GM21619 (cell line): ENCODE measurements around the gene HCFC1R1.

Source experiments
- ATAC-seq: cut with Tn5 transposase; IDR thresholded peaks from one replicate; pipeline ENCODE4 v1.9.1; 2021; ENCODE audit not compliant: unreplicated experiment

The HCFC1R1 gene

DNA sequence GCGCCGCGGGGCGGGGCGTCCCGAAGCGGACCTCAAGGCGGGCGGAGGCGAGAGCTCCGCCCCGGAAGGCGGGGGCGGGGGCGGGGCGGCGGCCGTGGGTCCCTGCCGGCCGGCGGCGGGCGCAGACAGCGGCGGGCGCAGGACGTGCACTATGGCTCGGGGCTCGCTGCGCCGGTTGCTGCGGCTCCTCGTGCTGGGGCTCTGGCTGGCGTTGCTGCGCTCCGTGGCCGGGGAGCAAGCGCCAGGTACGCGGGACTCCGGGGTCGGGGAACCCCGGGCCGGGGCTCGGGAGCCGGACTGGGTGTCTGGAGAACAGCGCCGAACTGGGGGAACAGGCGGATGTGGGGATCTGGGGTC, 3.5 kb downstream of the HCFC1R1 start, which contains the start of gene TNFRSF12A:
Gene TNFRSF12A, plus strand, starts transcription at position 122 of the 357 bp plus-strand sequence. Its CDS starts 30 bp downstream, at position 152.
- no peak for ATAC-seq

DNA sequence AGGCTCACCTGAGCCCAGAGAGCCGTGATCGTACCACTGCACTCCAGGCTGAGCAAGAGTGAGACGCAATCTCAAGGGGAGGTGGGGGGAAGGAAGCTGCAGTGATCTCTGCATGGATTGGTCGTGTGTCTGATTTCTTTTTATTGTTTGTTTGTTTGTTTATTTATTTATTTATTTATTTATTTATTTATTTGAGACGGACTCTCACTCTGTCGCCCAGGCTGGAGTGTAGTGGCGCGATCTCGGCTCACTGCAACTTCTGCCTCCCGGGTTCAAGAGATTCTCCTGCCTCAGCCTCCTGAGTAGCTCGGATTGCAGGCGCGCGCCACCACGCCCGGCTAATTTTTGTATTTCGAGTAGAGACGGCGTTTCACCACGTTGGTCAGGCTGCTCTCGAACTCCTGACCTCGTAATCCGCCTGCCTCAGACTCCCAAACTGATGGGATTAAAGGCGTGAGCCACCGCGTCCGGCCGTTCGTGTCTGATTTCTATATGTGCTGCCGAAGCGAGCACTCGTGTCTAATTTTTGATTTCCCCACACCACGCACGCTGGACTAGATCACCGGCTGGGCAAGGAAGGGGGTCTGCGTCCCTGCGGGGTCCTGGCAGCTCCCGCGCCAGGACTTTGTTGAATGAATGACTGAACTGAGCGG, 4.0 kb downstream of the HCFC1R1 start:
- ATAC-seq: no peak

DNA sequence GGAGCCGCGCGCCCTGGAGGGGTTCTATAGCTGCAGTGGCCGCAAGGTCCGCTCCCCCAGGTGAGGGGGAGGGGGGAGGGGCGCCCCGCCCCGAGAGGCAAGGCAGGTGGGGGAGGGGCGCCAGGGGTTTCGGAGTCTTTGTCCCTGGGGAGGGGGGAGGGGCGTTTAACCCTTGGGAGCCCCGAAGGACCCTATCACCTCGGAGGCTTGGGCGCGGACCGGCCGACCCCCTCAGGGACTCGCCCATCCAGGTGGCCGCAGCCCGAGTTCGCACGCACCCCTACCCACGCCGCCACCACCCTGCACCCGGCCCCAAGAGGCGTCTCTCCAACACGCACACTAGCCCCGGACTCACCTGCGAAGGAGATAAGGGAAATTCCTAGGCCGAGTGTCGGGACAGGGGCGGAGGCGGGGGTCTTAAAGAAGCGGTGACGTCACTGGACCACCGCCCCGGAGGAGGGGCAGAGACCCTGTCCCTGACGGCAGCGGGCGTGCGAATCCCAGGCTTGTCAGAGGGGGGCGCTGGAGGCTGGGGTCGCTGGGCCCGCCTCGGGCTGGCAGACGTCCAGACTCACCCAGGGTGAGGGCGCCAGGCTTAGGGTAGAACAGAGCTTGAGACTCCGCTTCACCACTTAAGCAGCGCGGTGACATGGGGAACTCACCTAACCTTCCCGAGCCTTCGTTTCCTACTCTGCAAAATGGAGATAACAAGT, 5.8 kb downstream of the HCFC1R1 start, which contains the start of gene CLDN6:
Gene CLDN6, minus strand, starts transcription at position 390 of the 713 bp plus-strand sequence. CDS start 2,162 bp downstream, outside the sequence.
- ATAC-seq: no peak

DNA sequence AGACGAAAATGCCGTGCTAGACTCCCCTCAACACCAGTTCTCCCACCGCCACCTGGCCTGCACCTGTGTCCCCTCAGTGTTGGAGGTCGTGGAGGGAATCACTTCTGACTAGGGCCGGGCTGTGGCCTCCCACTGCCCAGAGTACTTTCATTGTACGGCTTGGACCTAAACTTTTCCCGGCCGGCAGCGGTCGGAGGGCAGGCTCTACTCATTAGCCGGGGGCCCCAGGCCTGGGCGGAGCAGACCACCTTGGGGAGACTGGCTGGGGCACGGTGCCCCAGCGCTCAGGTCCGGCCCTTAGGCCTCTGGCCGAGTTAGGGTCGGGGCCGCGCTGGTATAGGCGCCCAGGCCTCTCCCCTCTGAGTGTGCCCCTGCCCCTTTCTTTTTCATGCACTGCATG, 6.4 kb downstream of the HCFC1R1 start:
- no peak for ATAC-seq

DNA sequence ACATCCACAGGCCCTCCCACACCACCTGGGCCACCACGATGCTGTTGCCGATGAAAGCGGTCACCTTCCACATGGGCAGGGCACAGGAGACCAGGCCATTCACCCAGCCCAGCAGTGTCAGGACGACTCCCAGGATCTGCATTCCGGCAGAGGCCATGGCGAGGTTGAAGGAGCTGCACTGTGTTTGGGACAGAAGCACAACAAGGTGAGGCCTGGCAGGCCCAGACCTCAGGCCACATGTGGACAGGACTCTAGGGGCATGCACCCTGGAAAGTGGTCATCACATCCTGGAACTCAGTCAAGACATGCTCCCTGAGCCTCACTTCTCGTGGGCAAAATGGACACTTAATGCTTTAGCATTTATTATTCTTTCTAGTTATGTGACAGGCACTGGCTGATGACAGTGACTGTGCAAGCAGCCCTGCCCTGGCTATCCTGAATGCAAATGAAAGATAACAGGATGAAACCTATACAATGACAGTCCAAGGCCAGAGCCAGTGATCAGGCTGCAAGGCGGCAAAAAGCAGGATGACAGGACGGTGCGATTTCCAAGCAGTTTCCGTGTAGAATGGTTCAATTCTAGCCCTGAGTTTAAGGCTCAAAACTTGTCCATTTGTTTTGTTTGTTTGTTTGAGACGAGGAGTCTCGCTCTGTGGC, 7.7 kb downstream of the HCFC1R1 start:
- no peak for ATAC-seq

DNA sequence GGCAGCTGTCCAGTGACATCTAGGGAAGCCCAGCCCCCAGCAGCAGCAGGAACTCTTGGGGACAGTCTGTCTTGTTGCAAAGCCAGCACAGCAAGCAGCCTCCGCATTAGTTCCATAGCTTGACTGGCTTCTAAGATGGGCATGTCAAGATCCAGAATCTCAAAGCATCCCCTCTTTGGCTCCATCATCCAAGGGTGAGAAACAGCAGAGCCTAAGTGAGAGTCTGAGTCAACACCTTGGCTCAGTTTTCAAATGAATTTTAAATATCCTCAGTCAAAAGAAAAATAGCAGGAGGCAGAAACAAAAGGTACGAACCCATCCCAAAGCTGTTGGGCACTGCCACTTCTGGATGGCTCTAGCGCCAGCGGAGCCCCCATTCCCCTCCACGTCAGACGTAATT, 8.8 kb downstream of the HCFC1R1 start:
- no peak for ATAC-seq

DNA sequence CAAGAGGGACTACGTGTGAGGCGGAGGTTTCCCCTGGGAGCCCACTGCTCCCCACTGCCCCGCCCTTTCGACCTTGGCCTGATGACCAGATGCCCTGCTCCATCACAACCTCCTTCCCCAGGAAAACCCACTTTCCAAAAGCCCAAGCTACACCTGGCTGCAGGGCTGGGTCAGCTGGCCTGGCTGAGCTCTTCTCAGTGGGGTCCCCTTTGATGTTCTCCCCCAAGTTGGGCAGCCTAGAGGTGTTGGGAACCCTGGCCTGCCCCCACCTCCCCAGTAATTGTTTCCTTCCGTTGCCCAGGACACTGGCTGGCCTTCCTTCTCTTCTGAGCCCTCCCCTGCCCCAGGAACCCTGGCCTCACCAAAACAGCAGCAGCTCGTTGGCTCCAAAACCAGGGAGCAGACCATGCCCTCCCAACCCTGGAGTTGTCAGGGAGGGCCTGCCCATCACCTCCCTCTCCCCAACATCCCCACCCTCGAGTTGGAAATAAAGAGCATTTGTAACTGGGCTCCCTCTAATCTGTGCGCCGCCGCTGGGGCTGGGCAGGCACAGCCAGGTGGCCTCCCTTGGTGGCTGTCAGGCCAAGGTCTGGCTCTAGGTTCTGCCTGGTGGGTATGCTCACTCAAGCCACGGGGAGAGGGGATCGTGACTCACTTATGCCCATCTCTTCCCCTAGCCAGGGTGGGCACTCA, 9.6 kb downstream of the HCFC1R1 start:
- no peak for ATAC-seq

DNA sequence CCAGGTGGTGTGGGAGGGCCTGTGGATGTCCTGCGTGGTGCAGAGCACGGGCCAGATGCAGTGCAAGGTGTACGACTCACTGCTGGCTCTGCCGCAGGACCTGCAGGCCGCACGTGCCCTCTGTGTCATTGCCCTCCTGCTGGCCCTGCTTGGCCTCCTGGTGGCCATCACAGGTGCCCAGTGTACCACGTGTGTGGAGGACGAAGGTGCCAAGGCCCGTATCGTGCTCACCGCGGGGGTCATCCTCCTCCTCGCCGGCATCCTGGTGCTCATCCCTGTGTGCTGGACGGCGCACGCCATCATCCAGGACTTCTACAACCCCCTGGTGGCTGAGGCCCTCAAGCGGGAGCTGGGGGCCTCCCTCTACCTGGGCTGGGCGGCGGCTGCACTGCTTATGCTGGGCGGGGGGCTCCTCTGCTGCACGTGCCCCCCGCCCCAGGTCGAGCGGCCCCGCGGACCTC, 10.2 kb downstream of the HCFC1R1 start:
- no peak for ATAC-seq

DNA sequence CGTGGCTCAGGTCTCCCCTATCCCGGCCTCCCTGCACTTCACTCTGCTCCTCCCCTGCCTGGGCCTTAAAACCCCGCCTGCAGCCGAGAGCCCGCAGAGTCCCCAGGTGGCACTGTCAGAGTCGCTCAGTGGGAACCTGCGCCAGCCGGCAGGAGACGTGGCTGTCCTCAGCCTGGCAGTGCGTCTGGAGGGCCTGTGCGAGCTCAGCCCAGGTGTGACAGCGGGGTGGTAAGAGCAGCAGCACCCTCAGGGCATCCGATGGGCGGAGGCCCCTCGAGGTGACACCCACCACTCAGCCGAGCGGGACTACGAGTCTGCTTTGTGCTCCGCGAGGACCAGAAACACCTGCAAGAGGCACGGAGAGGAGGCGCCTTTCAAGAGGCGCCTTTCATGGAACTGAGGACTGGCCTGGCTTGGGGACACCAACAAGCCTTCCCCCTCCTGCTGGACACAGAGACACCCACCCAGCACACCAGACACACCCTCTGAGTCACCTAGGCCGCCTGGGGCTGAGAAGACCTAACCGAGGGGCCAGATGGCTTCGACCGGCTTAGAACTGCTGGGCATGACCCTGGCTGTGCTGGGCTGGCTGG, 10.8 kb downstream of the HCFC1R1 start, which contains the start of gene CLDN9:
Gene CLDN9, plus strand, starts transcription at position 96 of the 593 bp plus-strand sequence. Its CDS starts 440 bp downstream, at position 536.
- no peak for ATAC-seq

DNA sequence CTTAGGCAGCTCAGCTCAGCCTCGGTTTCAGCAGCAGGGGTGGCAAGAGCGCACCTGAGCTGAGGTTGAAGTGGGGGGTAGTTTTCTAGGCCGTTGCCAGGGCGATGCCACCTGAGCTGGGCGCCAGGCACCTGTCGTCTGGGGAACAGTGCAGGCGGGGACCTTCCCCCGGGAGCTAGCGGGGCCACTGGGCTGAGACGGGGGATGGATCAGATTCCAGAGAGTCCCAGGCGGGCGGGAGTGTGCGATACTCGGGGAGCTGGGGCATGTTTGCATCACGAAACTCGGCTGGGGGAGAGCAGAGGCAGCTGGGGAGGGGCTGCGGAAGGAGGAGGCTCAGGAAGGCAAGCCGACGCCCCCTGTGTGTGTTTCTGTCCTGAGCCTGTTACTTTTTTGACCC, 11.5 kb downstream of the HCFC1R1 start:
- no peak for ATAC-seq

DNA sequence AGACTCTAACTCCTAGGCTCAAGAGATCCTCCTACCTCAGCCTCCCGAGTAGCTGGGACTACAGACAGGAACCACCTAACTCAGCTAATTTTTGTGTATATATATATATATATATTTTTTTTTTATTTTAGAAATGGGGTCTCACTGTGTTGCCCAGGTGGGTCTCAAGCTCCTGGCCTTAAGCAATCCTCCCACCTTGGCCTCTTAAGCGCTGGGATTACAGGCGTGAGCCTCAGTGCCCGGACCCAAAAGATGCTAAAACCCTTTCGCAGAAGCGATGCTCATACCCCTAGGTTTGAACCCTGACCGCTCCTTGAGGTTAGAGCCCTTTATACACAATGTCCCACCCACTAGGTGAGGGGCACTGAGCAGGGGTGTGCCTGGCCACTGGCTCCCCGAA, 13.2 kb downstream of the HCFC1R1 start:
- no peak for ATAC-seq

DNA sequence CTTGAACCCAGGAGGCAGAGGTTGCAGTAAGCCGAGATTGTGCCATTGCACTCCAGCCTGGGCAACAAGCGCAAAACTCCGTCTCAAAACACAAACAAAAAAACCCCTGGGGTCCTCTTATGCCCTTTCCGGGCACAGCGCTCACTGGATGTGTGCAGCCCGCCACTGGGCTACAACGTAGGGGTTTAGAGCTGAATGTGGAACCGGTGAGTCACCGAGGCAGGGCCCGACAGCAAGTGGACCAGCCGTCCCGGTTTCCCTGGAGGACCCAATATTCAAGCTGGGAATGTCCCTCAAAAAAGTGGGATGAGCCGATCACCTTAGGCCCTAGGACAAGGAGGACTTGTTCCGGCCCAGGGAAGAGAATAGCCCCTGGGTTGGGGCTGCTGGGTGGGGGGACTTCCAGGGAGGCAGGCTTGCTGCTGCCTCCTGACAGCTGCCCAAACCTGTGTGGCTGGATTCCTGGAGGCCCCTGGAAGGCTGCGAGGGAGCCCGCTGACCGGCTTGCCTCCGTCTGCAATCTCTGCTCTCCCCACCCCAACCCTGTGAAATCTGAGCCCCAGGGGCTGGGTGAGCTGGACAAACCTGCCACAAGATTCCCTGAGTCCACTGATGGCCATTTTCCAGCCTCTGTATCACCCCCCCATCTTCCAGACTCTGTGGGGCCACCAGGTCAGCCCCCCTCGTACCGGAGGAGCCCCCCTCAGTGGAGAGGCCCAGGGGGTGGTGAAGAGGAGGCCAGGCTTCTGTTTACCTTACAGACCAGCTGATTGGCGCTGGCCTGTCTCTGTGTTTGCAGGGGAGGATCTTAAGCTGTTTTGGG, 14.0 kb downstream of the HCFC1R1 start:
- no peak for ATAC-seq

DNA sequence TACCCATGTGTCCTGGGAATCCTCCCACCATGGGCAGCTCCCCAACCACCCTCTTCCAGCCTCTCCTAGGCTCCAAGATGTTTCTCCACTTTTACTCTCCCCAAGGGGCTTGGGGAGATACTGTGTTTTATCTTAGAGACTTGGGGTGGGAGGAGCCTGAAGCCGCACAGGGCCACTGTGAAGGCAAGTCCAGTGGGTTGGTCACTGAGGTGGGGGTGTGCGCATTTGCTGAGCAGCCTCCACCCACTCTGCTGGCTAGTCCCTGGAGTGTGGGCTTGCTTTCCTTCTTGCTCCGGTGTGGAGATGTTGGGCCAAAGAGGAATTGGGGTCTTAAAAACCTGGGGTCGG, 15.1 kb downstream of the HCFC1R1 start:
- ATAC-seq: no peak

DNA sequence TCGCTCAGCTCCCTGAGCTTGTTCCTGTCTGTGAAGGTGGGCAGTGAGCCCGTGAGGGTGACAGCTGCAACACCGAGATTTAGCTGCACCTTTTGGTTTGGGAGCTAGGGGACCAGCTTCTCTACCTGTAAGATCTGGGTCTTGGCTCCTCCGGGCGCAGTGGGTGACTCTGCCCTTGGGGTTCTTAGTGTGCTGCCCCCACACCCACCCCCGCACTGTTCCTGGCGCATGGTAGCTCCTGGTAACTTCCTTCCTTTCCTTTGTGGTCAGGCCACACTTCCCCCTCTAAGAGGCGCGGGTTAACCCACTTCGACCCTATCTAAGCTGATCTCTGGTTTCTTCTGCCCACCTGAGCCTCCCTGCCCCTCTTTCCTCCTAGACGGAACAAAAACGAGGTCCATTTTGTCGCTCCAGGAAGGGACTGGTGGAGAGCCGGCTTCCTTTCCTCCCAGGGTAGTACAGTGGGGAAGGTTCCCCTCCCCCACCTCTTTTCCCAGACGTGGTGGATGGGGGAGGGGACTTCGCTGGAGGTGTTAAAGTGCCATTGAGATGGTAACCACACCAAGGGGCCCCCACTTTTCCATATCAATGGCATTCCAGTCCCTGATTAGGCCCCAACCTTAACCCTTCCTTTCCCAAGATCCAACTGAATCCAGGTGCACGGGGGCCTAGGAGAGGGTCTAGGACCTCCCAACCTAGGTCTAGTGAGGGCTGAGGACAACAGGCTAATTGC, 15.6 kb downstream of the HCFC1R1 start:
- no peak for ATAC-seq

DNA sequence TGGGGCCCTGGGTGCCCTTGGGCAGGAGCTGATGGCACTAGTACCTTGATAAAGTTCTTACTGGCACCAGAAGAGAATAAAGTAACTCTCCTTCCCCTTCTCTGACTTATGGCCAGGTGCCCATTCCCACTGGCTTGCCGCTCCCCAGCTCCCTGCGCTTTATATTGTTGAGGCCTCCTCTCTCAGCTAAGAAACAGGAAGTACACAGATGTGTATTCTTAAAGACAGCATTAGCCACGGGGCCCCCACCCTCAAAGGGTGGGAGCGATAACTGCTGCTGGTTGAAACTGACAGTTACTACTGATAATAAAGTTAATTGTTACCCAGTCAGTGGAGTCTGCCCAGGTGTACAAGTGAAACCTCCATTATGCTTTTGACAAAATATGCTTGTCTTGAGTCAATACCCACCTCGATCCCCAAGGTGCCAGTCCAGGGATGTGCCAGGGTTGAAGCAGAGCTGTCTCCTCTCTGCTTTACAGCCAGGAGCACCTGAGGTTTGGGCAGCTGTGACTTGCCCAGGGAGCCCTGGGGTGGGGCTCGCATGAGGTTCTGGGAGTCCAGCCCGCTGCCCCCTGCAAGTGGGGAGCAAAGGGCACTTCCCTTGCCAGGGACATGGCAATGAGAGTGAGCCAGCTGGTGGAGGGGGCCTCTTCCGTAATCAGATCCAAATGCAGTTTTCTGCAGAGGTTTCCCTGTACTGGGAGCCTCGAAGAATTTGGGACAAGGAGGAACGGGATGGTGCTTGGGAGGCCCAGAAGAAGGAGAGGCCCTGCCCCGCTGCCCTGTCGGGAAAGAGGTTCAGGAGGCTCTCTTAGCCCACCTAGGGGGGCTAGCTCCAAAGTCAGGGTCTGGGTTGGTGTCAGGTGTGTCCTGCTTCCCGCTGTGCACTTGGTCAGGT, 16.4 kb downstream of the HCFC1R1 start:
- ATAC-seq: no peak

DNA sequence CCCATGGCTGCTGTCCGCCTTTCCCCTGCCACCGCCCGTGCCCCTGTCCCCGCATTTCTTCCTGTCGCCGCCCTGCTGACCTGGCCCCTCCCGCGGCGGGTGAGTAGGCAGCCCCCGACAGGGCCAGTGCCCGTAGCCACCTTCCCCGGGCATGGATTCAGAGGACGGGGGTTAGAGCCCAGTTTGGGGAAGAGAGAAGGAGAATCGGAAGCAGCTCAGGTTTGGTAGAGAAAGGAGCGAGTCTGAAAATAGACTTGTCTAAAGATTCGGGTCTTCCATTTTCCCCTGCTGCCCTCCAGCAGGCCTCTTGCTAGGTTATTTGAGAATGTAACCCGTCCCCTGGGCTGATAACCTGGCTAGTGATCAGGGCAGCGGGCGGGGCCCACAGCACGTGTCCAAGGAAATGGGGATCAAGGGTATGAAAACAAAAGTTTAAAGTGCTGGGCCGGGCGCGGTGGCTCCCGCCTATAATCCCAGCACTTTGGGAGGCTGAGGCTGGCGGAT, 18.9 kb downstream of the HCFC1R1 start:
- no peak for ATAC-seq

DNA sequence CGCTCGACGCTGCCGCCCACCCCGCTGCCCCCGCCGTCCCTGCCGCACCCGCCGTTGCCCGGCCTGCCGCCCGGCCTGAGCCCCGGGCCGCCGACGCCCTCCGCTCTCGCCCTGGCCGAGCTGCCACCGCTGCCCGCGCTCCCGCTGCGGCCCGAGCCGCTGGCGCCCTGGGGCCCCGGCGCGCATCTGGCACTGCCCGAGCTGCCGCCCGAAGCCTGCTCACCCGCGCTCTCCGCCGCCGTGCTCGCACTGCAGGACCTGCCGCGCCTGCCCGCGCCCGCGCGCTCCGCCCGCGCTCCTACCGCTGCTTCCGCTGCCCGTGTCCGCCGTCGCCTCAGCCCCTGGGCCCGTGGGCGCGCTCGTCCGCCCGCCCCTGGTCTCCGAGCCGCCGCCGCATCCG, 19.4 kb downstream of the HCFC1R1 start:
- peak; percentile 15 for ATAC-seq

DNA sequence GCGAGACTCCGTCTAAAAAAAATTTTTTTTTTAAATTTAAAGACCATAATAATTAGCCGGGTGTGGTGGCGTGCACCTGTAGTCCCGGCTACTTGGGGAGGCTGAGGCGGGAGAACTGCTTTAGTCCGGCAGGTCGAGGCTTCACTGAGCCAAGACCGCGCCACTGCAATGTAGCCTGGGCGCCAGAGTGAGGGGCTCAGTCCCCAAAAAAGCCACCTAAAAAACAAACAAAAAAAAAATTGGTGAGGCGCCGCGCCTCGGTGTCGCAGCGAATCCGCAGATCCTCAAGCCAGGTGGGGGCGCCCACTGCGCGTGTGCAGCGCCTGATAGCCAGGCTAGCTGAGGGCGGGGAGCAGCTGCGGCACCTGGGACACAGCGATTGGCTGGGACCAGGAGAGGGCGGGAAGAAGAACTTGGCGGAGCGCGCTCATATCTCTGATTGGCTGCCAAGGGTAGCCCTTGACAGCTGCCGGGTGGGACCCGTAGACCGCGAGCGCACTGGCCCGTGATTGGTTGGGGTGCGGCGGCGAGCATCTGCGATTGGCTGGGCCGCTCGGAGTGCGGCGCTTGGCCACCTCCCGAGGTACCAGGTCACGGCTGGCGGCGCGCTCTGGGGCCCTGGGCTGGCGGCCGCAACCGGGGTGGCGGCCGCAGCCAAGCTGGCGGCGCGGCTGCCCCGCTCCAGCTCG, 20.0 kb downstream of the HCFC1R1 start:
- peak; percentile 95 for ATAC-seq
